IPS-NIHi7 (cell line): ENCODE results near the gene HOXA3.

ENCODE experiments used
- DNase-seq: peaks from one replicate; pipeline ENCODE4 v3.0.0; 2012; ENCODE audit warnings: mixed read lengths; ENCODE audit errors: extremely low spot score

Gene HOXA3

GRCh38 chr7:27165996-27166530, 13.7 kb upstream of the HOXA3 start:
- no peak for DNase-seq

DNA sequence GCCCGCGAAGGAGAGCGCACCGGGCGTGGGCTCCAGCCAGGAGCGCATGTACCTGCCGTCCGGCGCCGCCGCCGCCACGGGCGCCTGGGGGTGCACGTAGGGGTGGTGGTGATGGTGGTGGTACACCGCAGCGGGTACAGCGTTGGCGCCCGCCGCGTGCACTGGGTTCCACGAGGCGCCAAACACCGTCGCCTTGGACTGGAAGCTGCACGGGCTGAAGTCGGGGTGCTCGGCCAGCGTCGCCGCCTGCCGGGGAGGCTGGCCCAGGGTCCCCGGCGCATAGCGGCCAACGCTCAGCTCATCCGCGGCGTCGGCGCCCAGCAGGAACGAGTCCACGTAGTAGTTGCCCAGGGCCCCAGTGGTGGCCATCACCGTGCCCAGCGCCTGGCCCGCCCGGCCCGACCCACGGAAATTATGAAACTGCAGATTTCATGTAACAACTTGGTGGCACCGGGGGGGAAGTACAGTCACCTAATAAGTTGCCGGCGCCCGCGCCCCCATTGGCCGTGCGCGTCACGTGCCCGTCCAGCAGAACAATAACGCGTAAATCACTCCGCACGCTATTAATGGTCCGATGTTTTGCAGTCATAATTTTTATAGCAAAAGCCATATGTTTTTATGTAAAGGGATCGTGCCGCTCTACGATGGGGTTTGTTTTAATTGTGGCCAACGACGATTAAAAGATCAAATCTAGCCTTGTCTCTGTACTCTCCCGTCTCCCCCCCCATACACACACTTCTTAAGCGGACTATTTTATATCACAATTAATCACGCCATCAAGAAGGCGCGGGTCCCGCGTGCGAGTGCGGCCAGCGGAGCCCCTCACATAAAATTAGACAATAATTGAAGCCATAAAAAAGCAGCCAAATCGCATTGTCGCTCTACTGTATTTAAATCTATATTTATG, 13.0 kb upstream of the HOXA3 start, which contains the start of gene HOXA9:
Gene HOXA9, minus strand, starts transcription at position 449 of the 907 bp plus-strand sequence. Its CDS starts 80 bp downstream, at position 369.
- no peak for DNase-seq

- no peak for DNase-seq
Measured at GRCh38 chr7:27164367-27165088, 12.1 kb upstream of the HOXA3 start.

- DNase-seq, result no peak
Measured at GRCh38 chr7:27164045-27164366, 11.6 kb upstream of the HOXA3 start.

DNA sequence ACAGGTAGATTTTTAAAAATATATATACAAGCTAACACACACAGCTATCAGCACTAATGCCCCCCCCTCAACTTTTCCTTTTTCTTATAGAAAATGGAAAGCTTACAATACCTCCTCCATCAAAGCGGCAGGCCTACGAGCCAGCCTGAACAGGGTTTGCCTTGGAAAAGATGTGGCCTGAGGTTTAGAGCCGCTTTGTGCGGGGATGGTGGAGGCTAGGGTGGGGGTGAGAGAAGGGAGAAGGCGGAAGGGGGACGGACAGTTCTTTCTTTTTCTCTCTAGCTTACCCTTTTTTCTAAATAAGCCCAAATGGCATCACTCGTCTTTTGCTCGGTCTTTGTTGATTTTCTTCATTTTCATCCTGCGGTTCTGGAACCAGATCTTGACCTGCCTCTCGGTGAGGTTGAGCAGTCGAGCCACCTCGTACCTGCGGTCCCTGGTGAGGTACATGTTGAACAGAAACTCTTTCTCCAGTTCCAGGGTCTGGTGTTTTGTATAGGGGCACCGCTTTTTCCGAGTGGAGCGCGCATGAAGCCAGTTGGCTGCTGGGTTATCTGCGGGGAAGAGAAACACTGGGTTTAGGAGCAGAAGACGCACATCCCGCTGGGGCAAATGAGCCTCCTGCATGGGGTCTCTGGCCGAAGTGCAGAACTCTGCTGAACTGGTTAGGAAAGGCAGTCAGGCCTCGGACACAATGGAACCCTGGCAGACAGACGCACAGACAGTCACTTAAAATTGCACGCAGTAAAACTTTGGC, 11.1 kb upstream of the HOXA3 start:
- DNase-seq, result no peak

DNA sequence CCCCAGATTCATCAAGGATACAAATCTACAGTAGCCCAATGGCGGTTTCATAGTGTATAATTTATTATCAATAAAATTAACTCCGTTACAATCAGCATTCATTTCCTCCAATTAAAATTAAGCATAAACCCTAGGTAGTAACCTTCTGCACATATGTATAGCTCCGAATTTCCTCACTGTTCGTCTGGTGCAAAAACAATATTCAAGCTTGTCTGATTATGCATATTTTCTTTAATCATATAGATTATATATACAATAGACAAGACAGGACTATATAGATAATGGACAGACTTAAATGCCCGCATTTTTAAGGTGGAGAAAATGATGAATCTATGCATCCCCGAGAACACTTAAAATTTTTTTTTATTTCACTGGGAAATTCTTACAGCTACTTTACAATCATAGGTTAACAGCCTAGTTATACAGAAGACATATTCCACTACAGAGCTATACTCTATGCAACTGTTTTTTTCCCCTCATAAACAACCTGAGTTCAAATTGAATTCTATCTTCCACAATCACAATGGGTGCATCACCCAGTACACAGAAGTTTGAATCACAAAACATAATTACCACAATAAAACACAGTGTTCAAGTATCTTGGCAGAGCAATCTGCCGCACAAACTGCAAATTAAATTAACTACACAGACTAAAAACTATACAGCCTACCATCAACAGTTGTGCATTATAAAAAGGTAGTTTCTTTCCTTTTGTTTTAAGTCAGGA, 10.3 kb upstream of the HOXA3 start:
- no peak for DNase-seq

- no peak for DNase-seq
Measured at GRCh38 chr7:27161721-27162560, 9.6 kb upstream of the HOXA3 start.

- DNase-seq, result no peak
Measured at GRCh38 chr7:27161214-27161720, 8.9 kb upstream of the HOXA3 start.

GRCh38 chr7:27160546-27161213, 8.3 kb upstream of the HOXA3 start:
- DNase-seq, result peak; percentile 74

DNA sequence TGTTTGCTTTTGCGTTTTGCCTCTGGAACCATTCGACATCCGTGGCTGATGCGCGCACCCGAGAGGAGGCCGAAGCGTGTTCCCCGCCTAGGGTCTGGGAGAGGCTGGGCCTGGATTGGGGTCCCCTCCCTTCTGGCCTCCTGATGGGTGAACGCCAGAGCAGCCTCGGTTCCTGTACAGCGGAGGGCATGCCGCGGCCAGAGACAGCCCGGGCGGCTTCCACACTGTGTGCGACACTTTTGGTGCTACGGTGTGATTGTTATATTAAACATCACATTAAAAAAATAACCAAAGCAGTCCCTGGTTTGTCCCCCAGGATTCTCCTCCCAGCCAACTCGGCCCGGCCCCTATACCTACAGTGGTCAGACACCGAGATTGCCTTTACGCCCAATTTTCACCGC, 7.8 kb upstream of the HOXA3 start:
- DNase-seq, result no peak

DNA sequence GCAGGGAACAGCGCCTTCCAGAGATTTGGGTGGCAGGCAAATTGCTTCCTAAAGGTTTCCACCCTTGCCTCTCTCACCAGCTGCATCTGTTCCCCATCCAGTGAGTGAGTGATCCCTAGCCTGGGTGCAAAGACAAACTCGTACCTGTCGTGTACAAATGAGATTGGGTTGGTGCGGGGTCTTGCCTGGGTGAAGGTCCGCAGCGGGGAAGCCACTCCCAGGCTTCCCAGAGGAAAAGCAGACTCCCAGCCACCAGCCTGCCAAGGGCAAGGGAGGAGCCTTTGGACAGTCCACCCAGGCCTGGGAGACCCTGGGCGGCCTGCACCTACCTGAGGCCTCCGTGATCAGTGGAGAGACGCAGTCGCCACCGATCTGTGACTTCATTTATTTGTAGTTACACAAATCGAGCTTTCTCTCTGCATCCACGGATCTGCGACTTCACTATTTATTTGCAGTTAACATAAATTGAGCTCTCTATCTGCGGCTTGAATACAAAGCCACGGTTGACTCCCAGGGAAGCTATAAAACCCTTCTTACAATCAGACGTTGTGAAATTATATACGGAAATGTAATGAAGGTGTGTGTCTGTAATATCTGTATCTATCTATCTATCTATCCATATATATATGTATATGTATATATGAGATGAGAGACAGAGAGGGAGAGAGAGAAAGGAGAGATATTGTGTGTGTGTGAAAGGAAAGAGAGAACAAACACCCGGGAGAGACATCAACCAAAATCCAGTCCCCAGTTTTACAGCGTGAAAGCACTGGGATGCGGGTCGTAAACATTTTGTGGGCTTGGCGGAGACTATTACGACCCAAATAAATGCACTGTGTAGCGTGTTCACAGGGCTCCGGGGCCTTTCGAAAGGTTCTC, 7.1 kb upstream of the HOXA3 start:
- DNase-seq, result no peak

DNA sequence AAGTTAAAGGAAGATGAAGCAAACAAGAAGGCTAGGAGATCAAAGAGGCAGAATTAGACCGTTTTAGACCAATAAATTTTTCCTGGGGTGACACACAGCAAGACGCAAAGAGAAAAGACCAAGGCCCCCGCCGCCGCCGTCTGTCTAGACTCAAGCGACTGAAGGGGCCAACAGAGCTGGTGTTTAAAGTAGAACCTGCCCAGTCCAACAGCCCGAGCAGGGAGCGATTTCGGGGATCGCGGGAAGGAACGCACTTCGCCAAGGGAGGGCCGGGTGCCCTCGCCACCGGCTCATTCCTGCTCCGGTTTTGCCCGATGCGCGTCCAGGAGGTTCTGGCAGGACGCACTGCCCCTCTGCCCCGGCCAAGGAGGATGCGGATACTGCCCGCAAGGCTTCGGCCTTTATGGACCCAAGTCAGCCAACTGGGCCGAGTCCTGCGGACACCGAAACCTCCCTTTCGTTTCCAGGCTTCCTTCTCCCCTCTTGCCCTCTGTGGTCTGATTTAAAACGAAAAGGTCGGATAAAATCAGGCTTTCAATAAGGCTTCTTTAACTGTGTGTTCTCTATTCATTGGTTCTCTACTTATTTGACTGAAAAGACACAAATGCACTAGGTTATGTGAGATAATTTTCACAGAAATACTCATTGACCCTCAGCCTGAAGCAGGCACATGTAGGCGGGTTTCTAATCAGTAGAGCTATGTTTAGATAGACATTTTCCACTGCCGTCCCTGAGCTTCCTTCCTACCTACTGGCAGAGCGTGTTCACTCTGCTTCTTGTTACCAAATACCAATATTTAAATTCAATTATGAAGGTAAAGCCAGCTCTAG, 6.3 kb upstream of the HOXA3 start:
- no peak for DNase-seq

GRCh38 chr7:27157702-27158431, 5.5 kb upstream of the HOXA3 start:
- no peak for DNase-seq

GRCh38 chr7:27156916-27157701, 4.7 kb upstream of the HOXA3 start:
- no peak for DNase-seq

GRCh38 chr7:27156508-27156898, 4.1 kb upstream of the HOXA3 start, which contains the start of gene HOXA7:
HOXA7 (minus strand) TSS chr7:27156675; CDS start chr7:27156545, 130 bp downstream.
- peak; percentile 62 for DNase-seq
